Vagina (tissue), 2 donors: ENCODE results near the gene C3orf20. TPM values are rescaled to one million over a fixed set of nuclear protein-coding genes. Genes with fewer than 3 reads are reported as not detected.

Experiments
- DNase-seq, 2 donors: peaks; one replicate each; pipeline ENCODE4 v3.0.0-alpha.2; 2017; ENCODE audit errors: extremely low spot score in 2 of 2
- H3K27ac ChIP-seq: fragments of 200-600 bp; sonication (generic); one replicate; pipeline ENCODE4 v1.5.1; 2019
- H3K27me3 ChIP-seq: fragments of 200-600 bp; sonication (generic); one replicate; pipeline ENCODE4 v1.5.1; 2019
- H3K36me3 ChIP-seq, 2 donors: fragments of 200-600 bp; sonication (generic); one replicate each; pipeline ENCODE4 v1.5.1; 2017 to 2019
- H3K4me1 ChIP-seq: fragments of 200-600 bp; sonication (generic); one replicate; pipeline ENCODE4 v1.5.1; 2019
- H3K4me3 ChIP-seq, 2 donors: fragments of 200-600 bp; sonication (generic); 1 replicate in 1 of 2; 2 replicates in 1 of 2; pipeline ENCODE4 v1.5.1; 2016 to 2019
- H3K9me3 ChIP-seq: fragments of 200-600 bp; sonication (generic); one replicate; pipeline ENCODE4 v1.5.1; 2019
- POLR2A ChIP-seq, 2 donors: fragments of 450-650 bp; IDR thresholded peaks; one replicate each; pipeline ENCODE4 v1.6.1; 2017; ENCODE audit warnings: antibody characterized with exemption in 2 of 2, mild to moderate bottlenecking in 2 of 2, moderate library complexity in 2 of 2
- POLR2AphosphoS5 ChIP-seq, 2 donors: sonication (generic); formaldehyde crosslinking; IDR thresholded peaks; one replicate each; pipeline ENCODE4 v1.9.0; 2017; ENCODE audit warnings: antibody characterized with exemption in 2 of 2, mild to moderate bottlenecking in 2 of 2, low read depth in 1 of 2; ENCODE audit not compliant: insufficient read depth in 1 of 2
- intact Hi-C: fragments of 100-400 bp; cut with DNase I; formaldehyde crosslinking; loops from one replicate; pipeline ENCODE4 v1.15.1; 2023
- total RNA-seq: library from RNA; depleted of rRNA; stranded (reverse); fragments of >200 nt; gene quantifications from one replicate; pipeline ENCODE4 v1.2.3, GENCODE V29; 2016
- TF ChIP-seq, protein P1 (sequence below), 3 experiments: fragments of 450-650 bp in 2 of 3; fragments of 200-600 bp in 1 of 3; sonication (generic) in 1 of 3; IDR thresholded peaks; one replicate each; pipeline ENCODE4 v1.5.1; 2017 to 2019; ENCODE audit warnings: antibody characterized with exemption in 3 of 3, mild to moderate bottlenecking in 2 of 3, moderate library complexity in 2 of 3

C3orf20 gene
- total RNA-seq, 1 donor from 2014 or later: 0.49 TPM

DNA sequence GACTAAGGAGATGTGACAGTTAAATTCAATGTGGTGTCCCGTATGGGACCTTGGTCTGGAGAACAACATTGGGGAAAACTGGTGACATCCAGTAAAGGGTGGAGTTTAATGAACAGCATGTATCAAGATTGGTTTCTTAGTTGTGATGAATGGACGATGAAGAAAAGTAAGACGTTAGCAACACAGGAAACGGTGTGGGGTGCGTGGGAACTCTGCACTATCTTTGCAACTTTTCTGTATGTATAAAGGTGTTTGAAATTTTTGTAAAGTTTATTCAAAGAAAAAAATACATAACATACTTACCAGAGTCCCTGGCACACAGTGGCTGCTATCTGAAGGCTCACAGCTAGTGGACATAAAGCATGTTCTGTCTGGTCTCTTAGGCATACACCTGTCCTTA is 29.5 kb upstream of the C3orf20 start:
- TF ChIP-seq POLR2A (IDR thresholded peaks at IDR 0.05) (no peak), POLR2AphosphoS5 (IDR thresholded peaks at IDR 0.05; ENCODE audit: insufficient read depth in 1 of 2, low read depth in 1 of 2) (no peak)
- TF ChIP-seq, protein P1, sequence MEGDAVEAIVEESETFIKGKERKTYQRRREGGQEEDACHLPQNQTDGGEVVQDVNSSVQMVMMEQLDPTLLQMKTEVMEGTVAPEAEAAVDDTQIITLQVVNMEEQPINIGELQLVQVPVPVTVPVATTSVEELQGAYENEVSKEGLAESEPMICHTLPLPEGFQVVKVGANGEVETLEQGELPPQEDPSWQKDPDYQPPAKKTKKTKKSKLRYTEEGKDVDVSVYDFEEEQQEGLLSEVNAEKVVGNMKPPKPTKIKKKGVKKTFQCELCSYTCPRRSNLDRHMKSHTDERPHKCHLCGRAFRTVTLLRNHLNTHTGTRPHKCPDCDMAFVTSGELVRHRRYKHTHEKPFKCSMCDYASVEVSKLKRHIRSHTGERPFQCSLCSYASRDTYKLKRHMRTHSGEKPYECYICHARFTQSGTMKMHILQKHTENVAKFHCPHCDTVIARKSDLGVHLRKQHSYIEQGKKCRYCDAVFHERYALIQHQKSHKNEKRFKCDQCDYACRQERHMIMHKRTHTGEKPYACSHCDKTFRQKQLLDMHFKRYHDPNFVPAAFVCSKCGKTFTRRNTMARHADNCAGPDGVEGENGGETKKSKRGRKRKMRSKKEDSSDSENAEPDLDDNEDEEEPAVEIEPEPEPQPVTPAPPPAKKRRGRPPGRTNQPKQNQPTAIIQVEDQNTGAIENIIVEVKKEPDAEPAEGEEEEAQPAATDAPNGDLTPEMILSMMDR (IDR thresholded peaks at IDR 0.05): no peak
- H3K9me3 ChIP-seq: no peaks in the 10 kb centered on the region
- no peak overlapping the region for H3K4me3 ChIP-seq
- H3K36me3 ChIP-seq: no peaks in the 10 kb centered on the region
- no peak overlapping the region for H3K27ac ChIP-seq
- DNase-seq: no peak
- intact Hi-C loops: no loop called here
- H3K4me1 ChIP-seq: no peaks in the 10 kb centered on the region
- no peaks in the 10 kb centered on the region for H3K27me3 ChIP-seq

DNA sequence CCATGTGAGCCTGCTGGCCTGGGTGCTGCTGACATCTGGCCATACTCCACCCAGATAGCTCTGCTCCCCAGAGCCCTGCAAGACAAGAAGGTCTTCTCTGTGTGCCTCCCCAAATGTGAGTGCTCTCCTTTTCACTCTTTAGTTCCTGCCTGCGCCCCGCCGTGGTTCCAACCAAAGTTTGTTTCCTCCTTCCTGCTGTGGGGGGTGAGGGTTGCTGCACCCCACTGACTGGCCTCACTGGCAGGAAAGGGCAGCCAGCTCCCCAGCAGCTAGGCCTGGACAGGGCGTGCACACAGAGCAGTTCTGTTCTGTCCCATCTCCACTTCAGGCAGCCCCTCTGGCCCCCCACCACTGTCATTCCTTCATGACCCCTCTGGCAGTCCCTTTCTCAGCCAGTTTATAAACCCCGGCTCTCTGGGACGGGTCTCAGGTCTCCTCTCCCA is 28.8 kb upstream of the C3orf20 start:
- Histone ChIP-seq H3K4me1 (no peaks in the 10 kb centered on the region), H3K9me3 (no peaks in the 10 kb centered on the region), H3K27ac (no peak overlapping the region), H3K4me3 (no peak overlapping the region), H3K36me3 (no peaks in the 10 kb centered on the region), H3K27me3 (no peaks in the 10 kb centered on the region)
- intact Hi-C loops: no loop called here
- TF ChIP-seq POLR2A (IDR thresholded peaks at IDR 0.05): no peak
- no peak for TF ChIP-seq POLR2AphosphoS5 (IDR thresholded peaks at IDR 0.05; ENCODE audit: insufficient read depth in 1 of 2, low read depth in 1 of 2)
- TF ChIP-seq, protein P1 (IDR thresholded peaks at IDR 0.05): no peak
- no peak for DNase-seq

DNA sequence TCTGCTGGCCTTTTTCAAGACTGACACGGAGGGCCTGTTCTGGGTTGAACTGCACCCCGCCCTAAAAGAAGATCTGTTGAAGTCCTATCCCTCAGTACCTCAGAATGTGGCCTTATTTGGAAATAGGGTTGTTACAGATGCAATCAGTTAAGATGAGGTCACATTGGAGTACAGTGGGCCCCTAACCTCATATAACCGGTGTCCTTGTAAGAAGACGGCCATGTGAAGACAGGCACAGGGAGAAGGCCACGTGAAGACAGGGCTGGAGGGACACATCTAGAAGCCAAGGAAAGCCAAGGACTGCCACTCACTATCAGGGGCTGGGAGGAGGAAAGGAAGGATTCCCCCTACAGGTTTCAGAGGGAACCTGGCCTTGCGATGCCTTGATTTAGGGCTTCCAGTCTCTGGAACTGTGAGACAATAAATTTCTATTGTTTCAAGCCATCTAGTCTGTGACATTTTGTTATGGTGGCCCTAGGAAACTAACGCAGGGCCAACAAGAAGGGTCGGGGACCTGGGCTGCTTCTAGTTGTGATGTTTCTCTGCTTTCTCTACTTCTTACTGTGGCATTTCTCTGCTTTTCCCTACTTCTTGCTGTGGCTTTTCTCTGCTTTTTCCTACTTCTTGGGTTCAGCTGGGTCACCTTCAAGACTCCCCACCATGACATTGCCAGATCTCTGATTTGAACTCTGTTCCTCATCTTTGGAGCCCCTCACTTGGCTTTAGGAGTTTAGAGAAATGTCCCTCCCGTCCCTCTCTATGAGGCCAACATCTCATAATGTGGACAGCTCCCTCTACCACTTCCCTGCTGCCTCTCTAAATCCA is 28.1 kb upstream of the C3orf20 start:
- intact Hi-C loops: no loop called here
- no peak for DNase-seq
- H3K27ac ChIP-seq: no peak overlapping the region
- H3K4me3 ChIP-seq: no peak overlapping the region
- no peaks in the 10 kb centered on the region for H3K36me3 ChIP-seq
- no peaks in the 10 kb centered on the region for H3K4me1 ChIP-seq
- no peaks in the 10 kb centered on the region for H3K27me3 ChIP-seq
- no peaks in the 10 kb centered on the region for H3K9me3 ChIP-seq
- TF ChIP-seq POLR2AphosphoS5 (IDR thresholded peaks at IDR 0.05; ENCODE audit: insufficient read depth in 1 of 2, low read depth in 1 of 2): no peak
- no peak for TF ChIP-seq POLR2A (IDR thresholded peaks at IDR 0.05)
- TF ChIP-seq, protein P1 (IDR thresholded peaks at IDR 0.05): no peak

DNA sequence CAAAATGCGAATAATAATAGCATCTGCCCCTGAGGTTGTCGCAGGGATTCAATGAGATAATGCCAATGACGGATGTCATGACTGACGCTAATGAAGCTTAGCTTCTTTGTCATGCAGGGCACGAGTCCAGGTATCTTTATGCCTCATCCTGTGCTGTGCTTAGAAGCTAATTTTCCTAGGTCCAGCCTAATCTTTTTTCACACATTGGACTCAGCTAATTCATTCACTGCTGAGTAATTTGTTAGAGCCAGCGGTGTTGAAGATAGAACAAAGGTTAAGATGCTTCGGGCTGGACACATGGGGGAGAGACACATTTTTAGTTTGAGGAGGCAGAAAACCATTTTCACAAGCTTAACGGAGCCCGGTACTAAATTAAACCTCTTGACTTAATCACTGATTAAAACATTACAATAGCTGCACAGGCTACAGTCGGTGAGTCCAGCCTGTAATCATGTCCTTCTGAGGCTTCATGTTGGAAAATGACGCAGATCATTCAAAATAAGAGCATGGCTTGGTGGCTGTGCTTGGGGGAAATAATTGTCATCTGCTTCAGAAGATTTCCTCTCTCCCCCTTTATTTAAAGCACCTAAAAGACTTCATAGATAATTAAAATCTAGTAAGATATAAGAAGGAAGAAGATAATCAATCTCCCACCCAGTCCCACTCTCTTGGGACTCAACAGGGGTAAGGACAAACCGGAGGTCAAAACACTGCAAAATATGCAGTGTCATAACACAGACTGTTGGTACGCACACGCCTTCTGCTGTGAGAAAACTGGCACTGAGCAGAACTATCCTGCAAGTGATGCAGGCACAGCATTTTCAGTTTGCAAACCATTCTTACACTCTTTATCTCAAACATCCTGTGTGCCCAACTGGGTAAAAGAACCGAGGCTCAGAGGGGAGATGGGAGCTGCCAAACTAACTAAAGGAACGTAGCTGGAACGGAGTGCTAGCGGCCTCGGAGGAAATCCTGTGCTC is 26.7 kb upstream of the C3orf20 start:
- Histone ChIP-seq H3K4me1 (peaks cover 13% of the 10 kb centered on the region), H3K27me3 (no peaks in the 10 kb centered on the region), H3K4me3 (no peak overlapping the region), H3K9me3 (no peaks in the 10 kb centered on the region), H3K36me3 (no peaks in the 10 kb centered on the region), H3K27ac (no peak overlapping the region)
- no peak for DNase-seq
- TF ChIP-seq POLR2AphosphoS5 (IDR thresholded peaks at IDR 0.05; ENCODE audit: insufficient read depth in 1 of 2, low read depth in 1 of 2) (no peak), POLR2A (IDR thresholded peaks at IDR 0.05) (no peak)
- TF ChIP-seq, protein P1 (IDR thresholded peaks at IDR 0.05): no peak
- intact Hi-C loops: no loop called here
